Naive thymus-derived CD4-positive, alpha-beta T cell (primary cell): ENCODE data around the gene KRTAP12-1. TPM values are rescaled to one million over a fixed set of nuclear protein-coding genes. Genes with fewer than 3 reads are reported as not detected.
"Not testable (repeated sequence)": the region's sequence is repeated elsewhere in the genome, so short reads cannot be mapped to it uniquely, and the experiment has no call there.

Experiments
- ATAC-seq: fragments of 150-1000 bp; cut with Tn5 transposase; 2 replicates; pipeline ENCODE4 v1.10.0; 2021; ENCODE audit warnings: mild to moderate bottlenecking, moderate library complexity
- CTCF ChIA-PET: fragments of 350-600 bp; sonication (Branson Sonifier 250); formaldehyde crosslinking; loops from one replicate; lab custom pipeline; 2021; ENCODE audit warnings: antibody characterized with exemption; lab: Charles Lee
- POLR2A ChIA-PET: fragments of 350-600 bp; sonication (Branson Sonifier 250); formaldehyde crosslinking; loops from one replicate; lab custom pipeline; 2021; ENCODE audit warnings: antibody characterized with exemption, inconsistent platforms; lab: Charles Lee
- DNase-seq, 9 donors: peaks; one replicate each; pipeline versions ENCODE4 v3.0.0 to v3.0.0-alpha.2; 2020 to 2022; ENCODE audit warnings: mixed read lengths in 1 of 9
- H3K27ac ChIP-seq: one replicate; pipeline ENCODE4 v1.7.0; 2013; ENCODE audit warnings: mild to moderate bottlenecking, low read depth, low read length, moderate library complexity
- H3K27me3 ChIP-seq, 2 donors: one replicate each; pipeline ENCODE4 v1.7.0; 2013; ENCODE audit warnings: low read length in 2 of 2, mild to moderate bottlenecking in 2 of 2, moderate library complexity in 2 of 2; ENCODE audit not compliant: control insufficient read depth in 2 of 2, insufficient read depth in 2 of 2
- H3K36me3 ChIP-seq, 3 experiments: 1 replicate in 2 of 3; 2 replicates in 1 of 3; pipeline ENCODE4 v1.7.0; 2013; ENCODE audit warnings: low read length in 3 of 3, mild to moderate bottlenecking in 3 of 3, moderate library complexity in 1 of 3; ENCODE audit not compliant: insufficient read depth in 3 of 3, control insufficient read depth in 2 of 3
- H3K4me1 ChIP-seq, 2 donors: one replicate each; pipeline ENCODE4 v1.7.0; 2013; ENCODE audit warnings: low read length in 2 of 2, mild to moderate bottlenecking in 2 of 2, moderate library complexity in 1 of 2; ENCODE audit not compliant: control insufficient read depth in 2 of 2, insufficient read depth in 2 of 2
- H3K4me3 ChIP-seq: 2 replicates; pipeline ENCODE4 v1.7.0; 2013; ENCODE audit warnings: mild to moderate bottlenecking, low read length
- H3K9me3 ChIP-seq, 3 experiments: 1 replicate in 2 of 3; 2 replicates in 1 of 3; pipeline ENCODE4 v1.7.0; 2013; ENCODE audit warnings: low read length in 3 of 3; ENCODE audit not compliant: control insufficient read depth in 2 of 3
- H3K27ac Mint-ChIP-seq, 9 donors: one replicate each; pipeline ENCODE4 v1.8.0; 2020 to 2022; ENCODE audit warnings: mixed read lengths in 9 of 9, mild to moderate bottlenecking in 8 of 9, moderate library complexity in 5 of 9, inconsistent platforms in 2 of 9
- H3K27me3 Mint-ChIP-seq, 5 donors: one replicate each; pipeline ENCODE4 v1.8.0; 2021 to 2022; ENCODE audit warnings: mixed read lengths in 5 of 5, mild to moderate bottlenecking in 1 of 5
- H3K36me3 Mint-ChIP-seq, 5 donors: one replicate each; pipeline ENCODE4 v1.8.0; 2020 to 2022; ENCODE audit warnings: mixed read lengths in 5 of 5, mild to moderate bottlenecking in 3 of 5, inconsistent platforms in 1 of 5
- H3K4me1 Mint-ChIP-seq, 7 donors: one replicate each; pipeline ENCODE4 v1.8.0; 2020 to 2022; ENCODE audit warnings: mixed read lengths in 7 of 7, mild to moderate bottlenecking in 3 of 7, inconsistent platforms in 1 of 7
- H3K4me3 Mint-ChIP-seq, 10 donors: one replicate each; pipeline ENCODE4 v1.8.0; 2020 to 2022; ENCODE audit warnings: mild to moderate bottlenecking in 10 of 10, mixed read lengths in 10 of 10, moderate library complexity in 6 of 10, inconsistent platforms in 2 of 10
- H3K9me3 Mint-ChIP-seq, 11 donors: one replicate each; pipeline ENCODE4 v1.8.0; 2020 to 2022; ENCODE audit warnings: mixed read lengths in 11 of 11, mild to moderate bottlenecking in 4 of 11, inconsistent platforms in 1 of 11, moderate library complexity in 1 of 11
- intact Hi-C, 2 donors: fragments of 100-400 bp; cut with micrococcal nuclease; formaldehyde crosslinking; loops; one replicate each; pipeline ENCODE4 v1.15.1; 2023
- polyA plus RNA-seq, 2 donors: library from polyadenylated mRNA; unstranded; fragments of 300-500 nt; fragmentation: Illumina TruSeq; gene quantifications; one replicate each; pipeline ENCODE4 v1.2.3, GENCODE V29; 2021
- total RNA-seq, 6 experiments: library from RNA in 5 of 6; stranded (reverse) in 5 of 6; gene quantifications; 1 replicate in 5 of 6; 2 replicates in 1 of 6; pipeline ENCODE4 v1.2.3 and lab custom pipeline; 2021 to 2026

Gene KRTAP12-1
- total and polyA plus RNA-seq, 7 experiments from 2014 or later = not detected

DNA sequence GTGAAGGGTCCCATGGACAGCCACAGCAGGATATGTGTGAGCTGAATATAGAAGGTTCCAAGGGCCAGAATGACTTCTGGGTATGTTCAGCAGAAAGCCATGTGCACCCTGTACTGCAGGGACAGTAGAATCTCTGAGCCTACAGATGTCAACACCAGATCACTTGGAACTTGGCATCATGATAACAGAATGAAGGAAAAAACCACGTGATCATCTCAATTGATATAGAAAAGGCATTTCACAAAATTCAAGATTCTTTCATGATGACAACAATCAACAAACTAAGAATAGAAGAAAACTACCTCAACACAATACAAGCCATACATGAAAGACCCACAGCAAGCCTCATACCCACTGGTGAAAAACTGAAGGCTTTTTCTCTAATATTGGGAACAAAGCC is 14.4 kb downstream of the KRTAP12-1 start:
- H3K27ac Mint-ChIP-seq = no peak overlapping the region
- peaks cover 0 to 7% (median 0%) of the 10 kb centered on the region in 7 donors for H3K4me1 Mint-ChIP-seq
- no peak overlapping the region for H3K27ac ChIP-seq
- H3K4me3 ChIP-seq = no peak overlapping the region
- H3K27me3 ChIP-seq = no peaks in the 10 kb centered on the region
- no peaks in the 10 kb centered on the region for H3K4me1 ChIP-seq
- peaks cover 0 to 18% (median under 1%) of the 10 kb centered on the region in 3 experiments for H3K9me3 ChIP-seq
- no peak overlapping the region for H3K4me3 Mint-ChIP-seq
- peaks cover 8 to 53% (median 26%) of the 10 kb centered on the region in 11 donors for H3K9me3 Mint-ChIP-seq
- H3K36me3 Mint-ChIP-seq = peaks cover 0 to 16% (median 8%) of the 10 kb centered on the region in 5 donors
- ATAC-seq = no peak
- ChIA-PET POLR2A (interaction anchor here (2.6 kb wide), 1 partner anchor 13 kb away, joined by 6 read pairs; the partner anchor contains the start of gene KRTAP12-4), CTCF (no interaction called here)
- no peaks in the 10 kb centered on the region for H3K36me3 ChIP-seq
- intact Hi-C loops = no loop called here
- peaks cover 0 to 41% (median 3%) of the 10 kb centered on the region in 5 donors for H3K27me3 Mint-ChIP-seq
- no peak for DNase-seq

DNA sequence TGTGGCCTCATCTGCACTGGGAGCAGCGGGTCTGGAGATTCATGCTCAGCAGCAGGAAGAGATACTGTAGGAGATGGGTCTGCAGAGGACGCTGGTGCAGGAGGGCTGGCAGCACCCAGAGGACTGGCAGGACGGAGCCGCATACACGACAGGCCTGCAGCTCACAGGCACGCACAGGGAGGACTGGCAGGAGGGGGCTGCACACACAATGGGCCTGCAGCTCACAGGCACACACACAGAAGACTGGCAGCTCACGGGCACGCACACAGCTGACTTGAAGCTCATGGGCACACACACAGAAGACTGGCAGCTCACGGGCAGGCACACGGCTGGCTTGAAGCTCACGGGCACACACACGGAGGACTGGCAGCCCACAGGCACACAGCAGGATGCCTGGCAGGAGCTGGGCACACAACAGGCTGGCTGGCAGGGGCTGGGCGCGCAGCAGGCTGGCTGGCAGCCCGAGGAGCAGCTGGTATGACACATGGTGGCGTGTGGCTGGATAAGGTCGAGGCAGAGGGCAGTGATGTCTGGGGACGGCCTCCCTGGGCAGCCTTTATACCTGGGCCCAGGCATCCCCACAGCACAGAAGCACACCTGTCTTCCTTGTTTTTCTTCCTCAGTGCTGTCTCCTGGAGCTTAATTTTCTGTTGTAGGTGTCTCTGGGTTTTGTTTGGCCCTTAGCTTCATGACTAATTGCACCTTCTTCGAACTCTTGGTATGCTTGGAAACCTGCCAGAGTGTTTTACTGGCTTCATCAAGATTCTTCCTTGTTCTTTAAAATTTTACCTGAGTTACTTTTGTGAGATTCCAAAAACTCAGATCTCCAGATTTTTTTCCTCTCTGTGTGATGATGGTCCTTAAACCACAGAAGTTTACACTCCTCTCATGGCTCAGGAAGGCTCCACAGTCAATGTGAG is 15.3 kb downstream of the KRTAP12-1 start, which contains the start of gene KRTAP12-2:
Gene KRTAP12-2, minus strand, starts transcription at position 527 of the 920 bp plus-strand sequence. Its CDS starts 41 bp downstream, at position 486.
- CTCF ChIA-PET = interaction anchor here (0.7 kb wide), 2 partner anchors 12 to 287 kb away, joined by 3 to 4 read pairs; no protein-coding TSS in a partner anchor
- peaks cover 9 to 54% (median 27%) of the 10 kb centered on the region in 11 donors for H3K9me3 Mint-ChIP-seq
- H3K27ac ChIP-seq = no peak within 1 kb of the TSS
- H3K27me3 Mint-ChIP-seq = peaks cover 0 to 48% (median 3%) of the 10 kb centered on the region in 5 donors
- H3K4me1 Mint-ChIP-seq = peaks cover 0 to 8% (median 0%) of the 10 kb centered on the region in 7 donors
- no peak within 1 kb of the TSS for H3K4me3 ChIP-seq
- H3K36me3 ChIP-seq = no peaks in the 10 kb centered on the region
- intact Hi-C loops = no loop called here
- peaks cover 0 to 10% (median 4%) of the 10 kb centered on the region in 3 experiments for H3K9me3 ChIP-seq
- H3K27me3 ChIP-seq = no peaks in the 10 kb centered on the region
- peak within 1 kb of the TSS in 2 of 9 donors; percentile 8 to 32 for H3K27ac Mint-ChIP-seq
- no peak within 1 kb of the TSS for H3K4me3 Mint-ChIP-seq
- no peak for DNase-seq
- H3K36me3 Mint-ChIP-seq = peaks cover 4 to 16% (median 11%) of the 10 kb centered on the region in 5 donors
- ATAC-seq = no peak
- H3K4me1 ChIP-seq = no peaks in the 10 kb centered on the region
- POLR2A ChIA-PET = interaction anchor here (2.6 kb wide), 1 partner anchor 12 kb away, joined by 6 read pairs; the partner anchor contains the start of gene KRTAP12-4

- Histone ChIP-seq H3K4me1 (peaks cover 2 to 3% of the 10 kb centered on the region in 2 donors), H3K27me3 (no peaks in the 10 kb centered on the region), H3K27ac (no peak overlapping the region), H3K4me3 (no peak overlapping the region), H3K36me3 (no peaks in the 10 kb centered on the region), H3K9me3 (peaks cover 0 to 4% (median 4%) of the 10 kb centered on the region in 3 experiments)
- intact Hi-C loops = no loop called here
- no peak for DNase-seq
- H3K27ac Mint-ChIP-seq = no peak overlapping the region
- peaks cover 3 to 22% (median 8%) of the 10 kb centered on the region in 7 donors for H3K4me1 Mint-ChIP-seq
- H3K36me3 Mint-ChIP-seq = peaks cover 7 to 19% (median 16%) of the 10 kb centered on the region in 5 donors
- H3K9me3 Mint-ChIP-seq = peaks cover 8 to 60% (median 24%) of the 10 kb centered on the region in 11 donors
- ChIA-PET CTCF (no interaction called here), POLR2A (no interaction called here)
- no peak for ATAC-seq
- H3K4me3 Mint-ChIP-seq = no peak overlapping the region
- peaks cover 0 to 50% (median 3%) of the 10 kb centered on the region in 5 donors for H3K27me3 Mint-ChIP-seq
Observed at GRCh38 chr21:44664691-44665090, 17.3 kb downstream of the KRTAP12-1 start.

DNA sequence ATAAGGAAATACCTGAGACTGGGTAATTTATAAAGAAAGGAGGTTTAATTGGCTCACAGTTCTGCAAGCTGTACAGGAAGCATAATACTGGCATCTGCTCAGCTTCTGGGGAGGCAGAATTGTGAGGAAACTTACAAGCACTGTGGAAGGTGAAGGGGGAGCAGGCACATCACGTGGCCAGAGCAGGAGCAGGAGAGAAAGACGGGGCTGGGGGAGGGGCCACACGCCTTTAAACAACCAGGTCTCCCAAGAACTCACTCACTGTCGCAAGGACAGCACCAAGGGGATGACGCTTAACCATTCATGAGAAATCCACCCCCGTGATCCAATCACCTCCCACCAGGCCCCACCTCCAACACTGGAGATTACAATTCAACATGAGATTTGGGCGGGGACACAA is 20.4 kb downstream of the KRTAP12-1 start:
- POLR2A ChIA-PET = interaction anchor here (1.1 kb wide), 1 partner anchor 20 kb away, joined by 3 read pairs; the partner anchor contains the start of gene KRTAP12-1
- CTCF ChIA-PET, H3K4me3 Mint-ChIP-seq, H3K9me3 ChIP-seq, DNase-seq, H3K27ac ChIP-seq, ATAC-seq, H3K36me3 ChIP-seq, H3K27me3 ChIP-seq, H3K4me3 ChIP-seq, intact Hi-C loops: not testable (repeated sequence)
- Mint-ChIP-seq H3K27me3 (peaks cover 0 to 32% (median 0%) of the 10 kb centered on the region in 5 donors), H3K4me1 (peaks cover 34 to 53% (median 39%) of the 10 kb centered on the region in 7 donors), H3K27ac (peak overlapping the region in 4 of 9 donors; percentile 28 to 75 (median 58)), H3K36me3 (peaks cover 4 to 44% (median 19%) of the 10 kb centered on the region in 5 donors), H3K9me3 (peaks cover 8 to 69% (median 33%) of the 10 kb centered on the region in 11 donors)
- peaks cover 32 to 33% of the 10 kb centered on the region in 2 donors for H3K4me1 ChIP-seq

DNA sequence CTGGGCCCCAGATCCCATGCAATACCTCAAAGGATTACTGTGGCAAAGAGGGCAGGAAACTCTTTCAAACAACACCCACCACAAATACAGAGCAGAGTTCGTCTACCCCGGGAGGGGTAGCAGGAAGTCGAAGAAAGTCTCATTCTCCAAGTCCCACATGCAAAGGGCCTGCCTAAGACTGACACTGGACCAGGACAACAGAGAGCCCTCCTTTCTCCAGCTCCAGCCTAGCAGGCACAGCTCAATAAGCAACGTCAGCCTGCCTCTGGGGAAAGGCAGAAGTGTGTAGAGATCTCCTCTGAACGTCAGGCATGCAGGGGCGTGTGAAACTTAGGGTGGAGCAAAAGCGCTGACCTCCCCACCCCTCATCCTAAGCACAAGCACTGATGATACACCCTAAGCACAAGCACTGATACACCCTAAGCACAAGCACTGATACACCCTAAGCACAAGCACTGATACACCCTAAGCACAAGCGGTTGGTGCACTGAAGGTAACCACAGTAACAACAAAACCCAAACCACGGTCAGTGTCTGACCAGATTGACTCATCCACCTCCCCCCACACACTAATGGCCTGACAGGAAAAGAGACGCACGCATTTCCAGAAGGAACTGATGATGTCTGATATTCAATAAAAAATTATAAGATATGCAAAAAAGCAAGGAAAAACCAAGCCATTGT is 22.9 kb downstream of the KRTAP12-1 start:
- DNase-seq = peak in 6 of 9 donors; percentile 51 to 66 (median 58)
- peak overlapping the region; percentile 63 for H3K27ac ChIP-seq
- Mint-ChIP-seq H3K4me1 (peaks cover 41 to 62% (median 58%) of the 10 kb centered on the region in 7 donors), H3K27me3 (peaks cover 0 to 19% (median 0%) of the 10 kb centered on the region in 5 donors), H3K4me3 (peak overlapping the region; percentile 43 to 87 (median 74)), H3K27ac (peak overlapping the region; percentile 87 to 98 (median 98)), H3K9me3 (peaks cover 12 to 86% (median 38%) of the 10 kb centered on the region in 11 donors), H3K36me3 (peaks cover 11 to 66% (median 24%) of the 10 kb centered on the region in 5 donors)
- H3K36me3 ChIP-seq = no peaks in the 10 kb centered on the region
- ATAC-seq = no peak
- H3K4me1 ChIP-seq = peaks cover 48 to 57% of the 10 kb centered on the region in 2 donors
- peak overlapping the region; percentile 46 for H3K4me3 ChIP-seq
- no peaks in the 10 kb centered on the region for H3K27me3 ChIP-seq
- CTCF ChIA-PET = interaction anchor here (1.9 kb wide), 1 partner anchor 41 kb away, joined by 9 read pairs; no protein-coding TSS in a partner anchor
- H3K9me3 ChIP-seq = peaks cover 0 to 22% (median 12%) of the 10 kb centered on the region in 3 experiments
- intact Hi-C loops = loop anchor here in 1 of 2 donors (5.0 to 10.0 kb wide), 3 partner anchors 33 to 268 kb away; partner anchors contain the start of gene KRTAP10-5
- POLR2A ChIA-PET = interaction anchor here (0.5 to 2.9 kb wide), 3 partner anchors 15 to 64 kb away, joined by 4 to 23 read pairs (median 5); no protein-coding TSS in a partner anchor
